Measurements from ENCODE around the gene TBC1D32.

Gene TBC1D32

DNA sequence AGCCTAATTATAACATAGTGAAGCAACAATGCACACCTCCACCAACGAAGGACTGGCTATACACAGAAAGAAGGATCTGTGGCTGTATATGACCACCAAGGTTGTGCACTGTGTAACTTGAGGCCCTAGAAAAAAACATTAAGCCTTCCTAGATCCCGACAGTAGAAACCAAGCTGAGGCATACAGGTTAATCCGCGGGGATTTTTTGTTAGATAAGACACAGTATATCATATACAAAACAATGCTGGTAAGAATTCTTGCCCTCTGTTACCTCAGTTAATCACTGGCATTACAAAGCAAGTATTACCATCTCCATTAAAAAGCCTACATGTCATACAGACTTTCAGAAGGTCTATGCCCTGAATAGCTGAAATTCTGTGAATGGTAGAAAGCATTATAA, 228.8 kb downstream of the TBC1D32 start:
- ATAC-seq: no peak
- no peak for TF ChIP-seq ZNF565 (CRISPR knock-in tag; conservative IDR thresholded peaks at IDR 0.05; ENCODE audit: low read depth)
- no peak for TF ChIP-seq TCF4 (CRISPR knock-in tag; IDR thresholded peaks at IDR 0.05; ENCODE audit: borderline replicate concordance)
- no peak for TF ChIP-seq ZC3H10 (CRISPR knock-in tag; IDR thresholded peaks at IDR 0.05)
- no peak for TF ChIP-seq ZNF8 (CRISPR knock-in tag; IDR thresholded peaks at IDR 0.05)
- TF ChIP-seq ARNTL (CRISPR knock-in tag; IDR thresholded peaks at IDR 0.05; ENCODE audit: borderline replicate concordance, low read depth): no peak
- no peak for TF ChIP-seq RARB (CRISPR knock-in tag; IDR thresholded peaks at IDR 0.05)
- no peak for TF ChIP-seq ZFP30 (CRISPR knock-in tag; IDR thresholded peaks at IDR 0.05)
- TF ChIP-seq ESRRG (CRISPR knock-in tag; IDR thresholded peaks at IDR 0.05): no peak
- TF ChIP-seq OSR1 (CRISPR knock-in tag; IDR thresholded peaks at IDR 0.05): no peak
- TF ChIP-seq, protein P1, sequence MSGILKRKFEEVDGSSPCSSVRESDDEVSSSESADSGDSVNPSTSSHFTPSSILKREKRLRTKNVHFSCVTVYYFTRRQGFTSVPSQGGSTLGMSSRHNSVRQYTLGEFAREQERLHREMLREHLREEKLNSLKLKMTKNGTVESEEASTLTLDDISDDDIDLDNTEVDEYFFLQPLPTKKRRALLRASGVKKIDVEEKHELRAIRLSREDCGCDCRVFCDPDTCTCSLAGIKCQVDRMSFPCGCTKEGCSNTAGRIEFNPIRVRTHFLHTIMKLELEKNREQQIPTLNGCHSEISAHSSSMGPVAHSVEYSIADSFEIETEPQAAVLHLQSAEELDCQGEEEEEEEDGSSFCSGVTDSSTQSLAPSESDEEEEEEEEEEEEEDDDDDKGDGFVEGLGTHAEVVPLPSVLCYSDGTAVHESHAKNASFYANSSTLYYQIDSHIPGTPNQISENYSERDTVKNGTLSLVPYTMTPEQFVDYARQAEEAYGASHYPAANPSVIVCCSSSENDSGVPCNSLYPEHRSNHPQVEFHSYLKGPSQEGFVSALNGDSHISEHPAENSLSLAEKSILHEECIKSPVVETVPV (CRISPR knock-in tag; IDR thresholded peaks at IDR 0.05): no peak
- TF ChIP-seq, protein P2, sequence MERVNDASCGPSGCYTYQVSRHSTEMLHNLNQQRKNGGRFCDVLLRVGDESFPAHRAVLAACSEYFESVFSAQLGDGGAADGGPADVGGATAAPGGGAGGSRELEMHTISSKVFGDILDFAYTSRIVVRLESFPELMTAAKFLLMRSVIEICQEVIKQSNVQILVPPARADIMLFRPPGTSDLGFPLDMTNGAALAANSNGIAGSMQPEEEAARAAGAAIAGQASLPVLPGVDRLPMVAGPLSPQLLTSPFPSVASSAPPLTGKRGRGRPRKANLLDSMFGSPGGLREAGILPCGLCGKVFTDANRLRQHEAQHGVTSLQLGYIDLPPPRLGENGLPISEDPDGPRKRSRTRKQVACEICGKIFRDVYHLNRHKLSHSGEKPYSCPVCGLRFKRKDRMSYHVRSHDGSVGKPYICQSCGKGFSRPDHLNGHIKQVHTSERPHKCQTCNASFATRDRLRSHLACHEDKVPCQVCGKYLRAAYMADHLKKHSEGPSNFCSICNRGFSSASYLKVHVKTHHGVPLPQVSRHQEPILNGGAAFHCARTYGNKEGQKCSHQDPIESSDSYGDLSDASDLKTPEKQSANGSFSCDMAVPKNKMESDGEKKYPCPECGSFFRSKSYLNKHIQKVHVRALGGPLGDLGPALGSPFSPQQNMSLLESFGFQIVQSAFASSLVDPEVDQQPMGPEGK (CRISPR knock-in tag; IDR thresholded peaks at IDR 0.05; ENCODE audit: borderline replicate concordance): no peak
- TF ChIP-seq SNAI2 (CRISPR knock-in tag; IDR thresholded peaks at IDR 0.05): no peak
- TF ChIP-seq TOX (CRISPR knock-in tag; IDR thresholded peaks at IDR 0.05; ENCODE audit: borderline replicate concordance): no peak
- TF ChIP-seq ISL1 (CRISPR knock-in tag; IDR thresholded peaks at IDR 0.05): no peak
- TF ChIP-seq ZFP3 (CRISPR knock-in tag; IDR thresholded peaks at IDR 0.05): no peak
- TF ChIP-seq, protein P3, sequence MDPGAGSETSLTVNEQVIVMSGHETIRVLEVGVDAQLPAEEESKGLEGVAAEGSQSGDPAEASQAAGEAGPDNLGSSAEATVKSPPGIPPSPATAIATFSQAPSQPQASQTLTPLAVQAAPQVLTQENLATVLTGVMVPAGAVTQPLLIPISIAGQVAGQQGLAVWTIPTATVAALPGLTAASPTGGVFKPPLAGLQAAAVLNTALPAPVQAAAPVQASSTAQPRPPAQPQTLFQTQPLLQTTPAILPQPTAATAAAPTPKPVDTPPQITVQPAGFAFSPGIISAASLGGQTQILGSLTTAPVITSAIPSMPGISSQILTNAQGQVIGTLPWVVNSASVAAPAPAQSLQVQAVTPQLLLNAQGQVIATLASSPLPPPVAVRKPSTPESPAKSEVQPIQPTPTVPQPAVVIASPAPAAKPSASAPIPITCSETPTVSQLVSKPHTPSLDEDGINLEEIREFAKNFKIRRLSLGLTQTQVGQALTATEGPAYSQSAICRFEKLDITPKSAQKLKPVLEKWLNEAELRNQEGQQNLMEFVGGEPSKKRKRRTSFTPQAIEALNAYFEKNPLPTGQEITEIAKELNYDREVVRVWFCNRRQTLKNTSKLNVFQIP (CRISPR knock-in tag; IDR thresholded peaks at IDR 0.05; ENCODE audit: borderline replicate concordance, low read depth): no peak
- no peak for TF ChIP-seq GLIS3 (CRISPR knock-in tag; IDR thresholded peaks at IDR 0.05)
- TF ChIP-seq, protein P4, sequence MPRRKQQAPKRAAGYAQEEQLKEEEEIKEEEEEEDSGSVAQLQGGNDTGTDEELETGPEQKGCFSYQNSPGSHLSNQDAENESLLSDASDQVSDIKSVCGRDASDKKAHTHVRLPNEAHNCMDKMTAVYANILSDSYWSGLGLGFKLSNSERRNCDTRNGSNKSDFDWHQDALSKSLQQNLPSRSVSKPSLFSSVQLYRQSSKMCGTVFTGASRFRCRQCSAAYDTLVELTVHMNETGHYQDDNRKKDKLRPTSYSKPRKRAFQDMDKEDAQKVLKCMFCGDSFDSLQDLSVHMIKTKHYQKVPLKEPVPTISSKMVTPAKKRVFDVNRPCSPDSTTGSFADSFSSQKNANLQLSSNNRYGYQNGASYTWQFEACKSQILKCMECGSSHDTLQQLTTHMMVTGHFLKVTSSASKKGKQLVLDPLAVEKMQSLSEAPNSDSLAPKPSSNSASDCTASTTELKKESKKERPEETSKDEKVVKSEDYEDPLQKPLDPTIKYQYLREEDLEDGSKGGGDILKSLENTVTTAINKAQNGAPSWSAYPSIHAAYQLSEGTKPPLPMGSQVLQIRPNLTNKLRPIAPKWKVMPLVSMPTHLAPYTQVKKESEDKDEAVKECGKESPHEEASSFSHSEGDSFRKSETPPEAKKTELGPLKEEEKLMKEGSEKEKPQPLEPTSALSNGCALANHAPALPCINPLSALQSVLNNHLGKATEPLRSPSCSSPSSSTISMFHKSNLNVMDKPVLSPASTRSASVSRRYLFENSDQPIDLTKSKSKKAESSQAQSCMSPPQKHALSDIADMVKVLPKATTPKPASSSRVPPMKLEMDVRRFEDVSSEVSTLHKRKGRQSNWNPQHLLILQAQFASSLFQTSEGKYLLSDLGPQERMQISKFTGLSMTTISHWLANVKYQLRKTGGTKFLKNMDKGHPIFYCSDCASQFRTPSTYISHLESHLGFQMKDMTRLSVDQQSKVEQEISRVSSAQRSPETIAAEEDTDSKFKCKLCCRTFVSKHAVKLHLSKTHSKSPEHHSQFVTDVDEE (CRISPR knock-in tag; IDR thresholded peaks at IDR 0.05): no peak

DNA sequence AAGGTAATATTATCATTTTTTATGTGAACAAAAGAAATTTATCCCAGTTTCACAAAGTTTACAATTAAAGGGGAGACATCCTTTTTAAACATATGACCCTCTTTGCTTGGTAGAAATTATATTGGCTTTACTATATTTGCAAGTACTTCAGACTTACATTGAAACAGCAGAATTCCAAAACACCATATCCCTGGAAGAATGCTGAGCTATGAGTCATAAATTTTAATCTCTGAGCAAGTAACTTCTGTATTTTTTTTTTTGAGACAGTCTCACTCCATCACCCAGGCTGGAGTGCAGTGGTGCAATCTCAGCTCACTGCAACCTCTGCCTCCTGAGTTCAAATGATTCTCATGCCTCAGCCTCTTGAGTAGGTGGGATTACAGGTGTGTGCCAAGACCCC, 240.4 kb downstream of the TBC1D32 start:
- ATAC-seq: peak; percentile 60; the same call in 2 of the 3 replicates
- no peak for TF ChIP-seq RARB (CRISPR knock-in tag; IDR thresholded peaks at IDR 0.05)
- TF ChIP-seq, protein P5, sequence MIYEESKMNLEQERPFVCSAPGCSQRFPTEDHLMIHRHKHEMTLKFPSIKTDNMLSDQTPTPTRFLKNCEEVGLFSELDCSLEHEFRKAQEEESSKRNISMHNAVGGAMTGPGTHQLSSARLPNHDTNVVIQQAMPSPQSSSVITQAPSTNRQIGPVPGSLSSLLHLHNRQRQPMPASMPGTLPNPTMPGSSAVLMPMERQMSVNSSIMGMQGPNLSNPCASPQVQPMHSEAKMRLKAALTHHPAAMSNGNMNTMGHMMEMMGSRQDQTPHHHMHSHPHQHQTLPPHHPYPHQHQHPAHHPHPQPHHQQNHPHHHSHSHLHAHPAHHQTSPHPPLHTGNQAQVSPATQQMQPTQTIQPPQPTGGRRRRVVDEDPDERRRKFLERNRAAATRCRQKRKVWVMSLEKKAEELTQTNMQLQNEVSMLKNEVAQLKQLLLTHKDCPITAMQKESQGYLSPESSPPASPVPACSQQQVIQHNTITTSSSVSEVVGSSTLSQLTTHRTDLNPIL (CRISPR knock-in tag; IDR thresholded peaks at IDR 0.05; ENCODE audit: low read depth): no peak
- TF ChIP-seq, protein P2 (CRISPR knock-in tag; IDR thresholded peaks at IDR 0.05; ENCODE audit: borderline replicate concordance): no peak
- TF ChIP-seq PPARA (CRISPR knock-in tag; IDR thresholded peaks at IDR 0.05; ENCODE audit: borderline replicate concordance): no peak
- TF ChIP-seq ZFP30 (CRISPR knock-in tag; IDR thresholded peaks at IDR 0.05): no peak
- no peak for TF ChIP-seq ZFP3 (CRISPR knock-in tag; IDR thresholded peaks at IDR 0.05)
- no peak for TF ChIP-seq ZNF70 (CRISPR knock-in tag; IDR thresholded peaks at IDR 0.05)
- TF ChIP-seq, protein P3 (CRISPR knock-in tag; IDR thresholded peaks at IDR 0.05; ENCODE audit: borderline replicate concordance, low read depth): no peak
- TF ChIP-seq BACH2 (CRISPR knock-in tag; IDR thresholded peaks at IDR 0.05; ENCODE audit: borderline replicate concordance): no peak
- no peak for TF ChIP-seq ESRRG (CRISPR knock-in tag; IDR thresholded peaks at IDR 0.05)
- TF ChIP-seq OSR1 (CRISPR knock-in tag; IDR thresholded peaks at IDR 0.05): no peak
- no peak for TF ChIP-seq TOX (CRISPR knock-in tag; IDR thresholded peaks at IDR 0.05; ENCODE audit: borderline replicate concordance)
